ENCODE measurements around the gene CD200R1.
"Not testable (repeated sequence)": the region's sequence is repeated elsewhere in the genome, so short reads cannot be mapped to it uniquely, and the experiment has no call there.

CD200R1 gene

DNA sequence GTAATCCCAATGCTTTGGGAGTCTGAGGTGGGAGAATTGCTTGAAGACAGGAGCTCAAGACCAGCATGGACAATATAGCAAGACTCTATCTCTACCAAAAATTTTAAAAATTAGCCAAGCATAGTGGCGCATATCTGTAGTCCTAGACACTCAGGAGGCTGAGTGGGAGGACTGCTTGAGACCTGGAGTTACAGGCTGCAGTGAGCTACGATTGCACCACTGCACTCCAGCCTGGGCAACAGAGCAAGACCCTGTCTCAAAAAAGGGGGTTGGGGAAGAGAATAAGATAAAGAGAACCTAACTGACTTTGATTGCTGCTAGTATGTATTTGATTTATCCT, 755 bp downstream of the CD200R1 start:
- no peak for DNase-seq (ENCODE audit: low read depth in 3 of 3, low spot score in 1 of 3)

GRCh38 chr3:112973325-112974177, 1.4 kb downstream of the CD200R1 start:
- DNase-seq (ENCODE audit: low read depth in 3 of 3, low spot score in 1 of 3), result no peak

DNA sequence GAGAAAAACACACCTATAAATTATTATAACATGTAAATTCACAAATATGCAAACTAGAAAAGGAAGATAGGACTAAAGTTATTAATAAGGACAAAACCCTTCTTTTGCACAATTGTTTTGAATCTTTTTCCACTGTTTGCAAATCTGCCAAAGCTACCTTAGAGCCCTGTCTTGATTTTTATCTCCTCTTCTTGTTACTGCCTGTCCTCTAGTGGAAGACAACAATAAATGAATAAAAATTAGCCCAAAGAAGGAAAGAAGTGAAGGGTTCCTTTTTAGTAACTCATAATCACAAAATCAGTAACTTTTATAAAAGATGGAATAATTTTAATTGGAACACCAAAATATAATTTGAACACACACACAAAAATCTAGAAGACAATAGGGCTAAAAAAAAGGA, 2.7 kb downstream of the CD200R1 start:
- DNase-seq (ENCODE audit: low read depth in 3 of 3, low spot score in 1 of 3), result no peak

GRCh38 chr3:112967828-112968227, 7.1 kb downstream of the CD200R1 start:
- no peak for DNase-seq (ENCODE audit: low read depth in 3 of 3, low spot score in 1 of 3)

GRCh38 chr3:112967425-112967824, 7.5 kb downstream of the CD200R1 start:
- DNase-seq (ENCODE audit: low read depth in 3 of 3, low spot score in 1 of 3), result no peak

DNA sequence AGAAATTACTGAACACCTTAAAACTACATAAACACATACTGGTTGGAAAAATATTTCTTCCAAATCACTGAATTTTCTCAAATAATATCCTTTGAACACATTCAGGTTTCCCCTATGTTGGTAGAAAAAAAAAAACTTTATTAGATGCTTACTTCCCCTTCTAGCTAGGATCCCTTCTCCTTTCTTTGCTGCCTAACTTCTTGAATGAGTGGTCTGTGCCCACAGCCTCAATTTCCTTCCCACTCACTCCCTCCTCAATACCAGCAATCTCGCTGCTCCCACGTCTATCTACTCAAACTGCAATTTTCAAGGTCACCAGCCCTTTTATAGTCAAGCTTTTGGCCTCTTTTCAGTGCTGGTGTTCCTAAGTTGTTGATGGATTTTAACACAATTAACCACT, 8.3 kb downstream of the CD200R1 start:
- no peak for DNase-seq (ENCODE audit: low read depth in 3 of 3, low spot score in 1 of 3)

DNA sequence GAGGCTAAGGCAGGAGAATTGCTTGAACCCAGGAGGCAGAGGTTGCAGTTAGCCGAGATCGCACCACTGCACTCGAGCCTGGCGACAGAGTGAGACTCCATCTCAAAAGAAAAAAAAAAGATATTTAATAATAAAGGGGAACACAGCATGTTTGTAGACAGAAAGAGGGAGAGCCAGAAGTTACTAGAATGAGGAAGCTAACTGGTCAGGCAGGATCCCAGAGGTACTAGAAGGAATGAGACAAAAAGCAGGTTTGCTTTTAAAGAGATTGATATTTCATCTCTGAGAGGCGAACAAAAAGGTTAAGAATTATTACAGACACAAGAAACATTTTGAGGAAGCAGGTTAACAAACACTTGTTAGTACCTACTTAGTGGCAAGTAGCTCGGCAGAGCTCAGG, 9.2 kb downstream of the CD200R1 start:
- no peak for DNase-seq (ENCODE audit: low read depth in 3 of 3, low spot score in 1 of 3)

- no peak for DNase-seq (ENCODE audit: low read depth in 3 of 3, low spot score in 1 of 3)
Observed at GRCh38 chr3:112963683-112964082, 11.2 kb downstream of the CD200R1 start.

GRCh38 chr3:112958811-112959560, 15.9 kb downstream of the CD200R1 start:
- DNase-seq (ENCODE audit: low read depth in 3 of 3, low spot score in 1 of 3), result no peak

GRCh38 chr3:112956351-112956750, 18.6 kb downstream of the CD200R1 start:
- no peak for DNase-seq (ENCODE audit: low read depth in 3 of 3, low spot score in 1 of 3)

GRCh38 chr3:112948346-112948838, 26.5 kb downstream of the CD200R1 start:
- DNase-seq (ENCODE audit: low read depth in 3 of 3, low spot score in 1 of 3), result no peak

- DNase-seq (ENCODE audit: low read depth in 3 of 3, low spot score in 1 of 3), result no peak
Observed at GRCh38 chr3:112931736-112932521, 43.0 kb downstream of the CD200R1 start.

DNA sequence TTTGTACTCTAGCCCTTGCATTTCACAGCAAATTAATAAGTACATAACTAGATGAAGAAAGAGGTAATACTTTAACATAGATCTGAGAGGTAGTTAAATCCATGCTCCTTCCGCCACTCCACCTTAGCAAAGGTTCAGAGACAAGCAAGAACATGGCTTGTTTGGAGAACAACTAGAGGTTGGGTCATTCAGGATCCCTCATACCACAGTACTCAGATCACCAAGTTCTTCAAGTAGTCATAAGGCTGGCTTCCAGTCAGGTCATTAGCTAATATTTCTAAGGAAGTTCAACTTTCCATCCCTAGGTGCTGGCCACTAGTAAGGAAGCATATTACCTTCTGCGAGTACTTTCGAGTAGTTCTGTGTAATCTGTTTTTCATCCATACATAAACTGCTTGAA, 44.1 kb downstream of the CD200R1 start:
- DNase-seq (ENCODE audit: low read depth in 3 of 3, low spot score in 1 of 3), result no peak

DNA sequence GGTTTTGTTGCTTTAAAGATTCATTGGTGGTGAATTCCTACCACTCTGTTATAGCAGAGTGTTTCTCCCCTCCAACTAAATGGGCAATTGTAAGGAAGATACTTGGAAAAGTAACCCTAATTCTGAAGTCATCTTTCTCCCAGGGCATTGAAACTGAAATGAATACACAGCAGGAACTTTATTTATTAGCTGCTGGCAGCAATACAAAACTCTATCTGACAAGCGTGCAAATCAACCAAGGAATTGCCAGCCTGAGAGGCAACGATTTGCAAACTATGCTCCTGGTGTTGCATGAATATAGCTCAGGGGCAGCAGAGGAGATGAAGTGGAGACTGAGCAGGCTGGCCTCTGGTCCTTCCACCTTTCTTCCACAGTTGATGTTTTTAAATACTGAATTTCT, 48.9 kb downstream of the CD200R1 start:
- no peak for DNase-seq (ENCODE audit: low read depth in 3 of 3, low spot score in 1 of 3)

- no peak for DNase-seq (ENCODE audit: low read depth in 3 of 3, low spot score in 1 of 3)
Observed at GRCh38 chr3:112925560-112925959, 49.3 kb downstream of the CD200R1 start.

DNA sequence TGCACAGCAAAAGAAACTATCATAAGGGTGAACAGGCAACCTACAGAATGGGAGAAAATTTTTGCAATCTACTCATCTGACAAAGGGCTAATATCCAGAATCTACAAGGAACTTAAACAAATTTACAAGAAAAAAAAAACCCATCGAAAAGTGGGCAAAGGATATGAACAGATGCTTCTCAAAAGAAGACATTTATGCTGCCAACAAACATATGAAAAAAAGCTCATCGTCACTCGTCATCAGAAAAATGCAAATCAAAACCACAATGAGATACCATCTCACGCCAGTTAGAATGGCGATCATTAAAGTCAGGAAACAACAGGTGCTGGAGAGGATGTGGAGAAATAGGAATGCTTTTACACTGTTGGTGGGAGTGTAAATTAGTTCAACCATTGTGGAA, 55.4 kb downstream of the CD200R1 start:
- not testable (repeated sequence) for DNase-seq (ENCODE audit: low read depth in 3 of 3, low spot score in 1 of 3)

DNA sequence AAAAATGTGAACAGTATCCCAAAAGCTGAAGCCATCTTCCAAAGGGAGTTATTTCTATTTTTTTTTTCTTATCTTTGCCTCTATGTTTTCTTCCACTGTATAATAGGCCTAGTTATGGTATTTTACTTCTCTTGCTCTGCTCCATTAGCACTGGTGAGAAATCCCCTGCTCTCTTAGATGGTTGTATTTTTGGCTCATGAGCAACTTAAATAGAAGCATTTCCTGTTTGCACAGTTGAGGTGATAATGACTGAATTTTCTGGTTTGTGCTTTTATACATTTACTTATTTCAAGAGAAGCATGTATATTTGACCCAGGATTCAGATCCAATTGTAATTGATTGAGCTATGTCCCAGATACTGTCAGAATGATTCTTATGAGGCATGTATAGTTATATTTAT, 66.7 kb downstream of the CD200R1 start:
- DNase-seq (ENCODE audit: low read depth in 3 of 3, low spot score in 1 of 3), result no peak

DNA sequence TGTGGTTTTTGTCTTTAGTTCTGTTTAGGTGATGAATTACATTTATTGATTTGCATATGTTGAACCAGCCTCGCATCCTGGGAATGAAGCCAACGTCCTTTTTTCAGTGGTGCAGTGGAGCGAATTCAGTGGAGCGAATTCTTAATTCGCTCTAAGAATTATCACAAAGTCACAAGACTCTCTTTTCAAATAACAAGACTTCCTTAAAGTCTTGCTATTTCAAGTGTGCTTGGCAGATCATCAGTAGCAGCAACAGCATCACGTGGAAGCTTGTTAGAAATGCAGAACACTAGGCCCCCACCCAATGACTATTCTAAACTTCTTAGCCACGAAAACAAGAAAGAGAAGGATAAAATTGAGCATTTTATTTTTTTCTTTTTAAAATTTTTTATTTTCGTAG, 70.1 kb downstream of the CD200R1 start:
- no peak for DNase-seq (ENCODE audit: low read depth in 3 of 3, low spot score in 1 of 3)

GRCh38 chr3:112900113-112900512, 74.8 kb downstream of the CD200R1 start:
- no peak for DNase-seq (ENCODE audit: low read depth in 3 of 3, low spot score in 1 of 3)

GRCh38 chr3:112897791-112898190, 77.1 kb downstream of the CD200R1 start:
- no peak for DNase-seq (ENCODE audit: low read depth in 3 of 3, low spot score in 1 of 3)

DNA sequence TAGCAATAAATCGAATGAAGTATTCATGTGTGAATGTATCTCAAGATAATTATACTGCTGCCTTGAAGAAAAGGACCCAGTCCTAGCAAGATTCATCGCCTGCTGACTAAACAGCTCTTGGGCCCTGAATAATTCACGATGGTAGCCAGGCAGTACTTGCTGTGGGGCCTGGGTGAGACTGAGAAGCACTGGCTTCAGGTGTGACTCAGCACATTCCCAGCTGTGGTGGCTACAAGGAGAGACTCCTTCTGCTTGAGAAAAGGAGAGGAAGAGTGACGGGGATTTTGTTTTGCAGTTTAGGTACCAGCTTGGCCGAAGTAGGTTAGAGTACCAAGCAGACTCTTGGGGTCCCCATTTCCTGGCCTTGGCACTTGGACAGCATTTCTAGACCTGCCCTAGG, 80.6 kb downstream of the CD200R1 start:
- DNase-seq (ENCODE audit: low read depth in 3 of 3, low spot score in 1 of 3), result no peak

GRCh38 chr3:112889357-112889756, 85.5 kb downstream of the CD200R1 start:
- DNase-seq (ENCODE audit: low read depth in 3 of 3, low spot score in 1 of 3), result no peak

Measured in stimulated activated CD4-positive, alpha-beta T cell treated with anti-CD3 and anti-CD28 coated beads, TNF-alpha, amount 100 ng/mL, for 1 hour (primary cell).